IMR-90 (cell line): ENCODE measurements around the gene SQSTM1. TPM values are rescaled to one million over a fixed set of nuclear protein-coding genes. Genes with fewer than 3 reads are reported as not detected.
A peak's percentile ranks its signal among the peaks of the same experiment; 100 is the strongest.

Experiments
- ATAC-seq: fragments of 200-7000 bp; cut with Tn5 transposase; 2 replicates; pipeline ENCODE4 v1.9.1; 2020; ENCODE audit warnings: low read depth, mild to moderate bottlenecking, moderate library complexity
- BruUV-seq: library from RNA; stranded (reverse); fragments of 400-500 nt; replicated peaks from 2 replicates; lab custom pipeline; 2021; lab: Mats Ljungman, UMichigan
- CTCF ChIA-PET: fragments of 300-600 bp; formaldehyde crosslinking; extraction: SDS; loops from one replicate; lab custom pipeline; 2021; ENCODE audit warnings: antibody characterized with exemption; lab: Yijun Ruan, JAX
- POLR2A ChIA-PET: fragments of 300-600 bp; sonication (Branson Sonifier 250); formaldehyde crosslinking; loops from one replicate; lab custom pipeline; 2022; ENCODE audit warnings: antibody characterized with exemption; ENCODE audit not compliant: unreplicated experiment; lab: Charles Lee
- DNase-seq: peaks from one replicate; pipeline ENCODE4 v3.0.0; 2013
- H2AFZ ChIP-seq: replicated peaks from 2 replicates; pipeline ENCODE3; 2013; ENCODE audit warnings: low read length, mild to moderate bottlenecking; ENCODE audit not compliant: poor library complexity
- H2AK5ac ChIP-seq: 2 replicates; pipeline ENCODE4 v1.6.1; 2013; ENCODE audit warnings: low read depth, low read length, inconsistent platforms
- H2AK9ac ChIP-seq: replicated peaks from 2 replicates; pipeline ENCODE3; 2013; ENCODE audit warnings: mild to moderate bottlenecking, low read depth, low read length, moderate library complexity; ENCODE audit not compliant: poor library complexity
- H2BK120ac ChIP-seq: 2 replicates; pipeline ENCODE4 v1.6.1; 2013; ENCODE audit warnings: low read depth, low read length, inconsistent platforms
- H2BK15ac ChIP-seq: 3 replicates; pipeline ENCODE4 v1.6.1; 2013; ENCODE audit warnings: low read depth, low read length, inconsistent platforms
- H2BK20ac ChIP-seq: 2 replicates; pipeline ENCODE4 v1.6.1; 2013; ENCODE audit warnings: low read depth, mild to moderate bottlenecking, inconsistent platforms, low read length, moderate library complexity
- H2BK5ac ChIP-seq: 2 replicates; pipeline ENCODE4 v1.6.1; 2013; ENCODE audit warnings: mild to moderate bottlenecking, low read depth, low read length, inconsistent platforms; ENCODE audit not compliant: poor library complexity, severe bottlenecking
- H3K14ac ChIP-seq: replicated peaks from 2 replicates; pipeline ENCODE4 v1.6.1; 2013; ENCODE audit warnings: low read depth, low read length, inconsistent platforms
- H3K18ac ChIP-seq: 2 replicates; pipeline ENCODE4 v1.6.1; 2013; ENCODE audit warnings: low read depth, low read length, control low read depth
- H3K23ac ChIP-seq: 2 replicates; pipeline ENCODE4 v1.6.1; 2013; ENCODE audit warnings: low read depth, low read length, inconsistent platforms
- H3K27ac ChIP-seq: 2 replicates; pipeline ENCODE4 v1.5.1; 2013; ENCODE audit warnings: mild to moderate bottlenecking, control low read depth, low read length; ENCODE audit not compliant: insufficient read depth
- H3K27me3 ChIP-seq: 2 replicates; pipeline ENCODE4 v1.6.1; 2013; ENCODE audit warnings: low read length; ENCODE audit not compliant: control insufficient read depth, insufficient read depth
- H3K36me3 ChIP-seq: 2 replicates; pipeline ENCODE4 v1.6.1; 2013; ENCODE audit warnings: low read length, mixed read lengths; ENCODE audit not compliant: control insufficient read depth, insufficient read depth
- H3K4ac ChIP-seq: 2 replicates; pipeline ENCODE4 v1.6.1; 2013; ENCODE audit warnings: low read depth, low read length, inconsistent platforms
- H3K4me1 ChIP-seq: 2 replicates; pipeline ENCODE4 v1.6.1; 2013; ENCODE audit warnings: low read length, mixed read lengths; ENCODE audit not compliant: control insufficient read depth, insufficient read depth
- H3K4me2 ChIP-seq: 2 replicates; pipeline ENCODE4 v1.6.1; 2013; ENCODE audit warnings: low read depth, mild to moderate bottlenecking, control low read depth, low read length, moderate library complexity
- H3K4me3 ChIP-seq: 2 replicates; pipeline ENCODE4 v1.5.1; 2013; ENCODE audit warnings: low read depth, mild to moderate bottlenecking, control low read depth, low read length, moderate library complexity; ENCODE audit not compliant: insufficient read depth
- H3K56ac ChIP-seq: 2 replicates; pipeline ENCODE4 v1.6.1; 2013; ENCODE audit warnings: low read length, inconsistent platforms; ENCODE audit not compliant: insufficient read depth; ENCODE audit errors: extremely low read depth
- H3K79me1 ChIP-seq, 2 experiments: 2 replicates each; pipeline ENCODE4 v1.6.1; 2013; ENCODE audit warnings: low read length in 2 of 2, inconsistent platforms in 1 of 2, low read depth in 1 of 2
- H3K9ac ChIP-seq: 2 replicates; pipeline ENCODE4 v1.6.1; 2013; ENCODE audit warnings: low read depth, low read length, control low read depth
- H3K9me1 ChIP-seq: 2 replicates; pipeline ENCODE4 v1.6.1; 2013; ENCODE audit warnings: low read length, inconsistent platforms; ENCODE audit not compliant: insufficient read depth
- H3K9me3 ChIP-seq: 2 replicates; pipeline ENCODE4 v1.6.1; 2013; ENCODE audit warnings: low read length; ENCODE audit not compliant: control insufficient read depth, insufficient read depth
- H4K20me1 ChIP-seq: 2 replicates; pipeline ENCODE4 v1.6.1; 2013; ENCODE audit warnings: low read length, inconsistent platforms; ENCODE audit not compliant: insufficient read depth
- H4K5ac ChIP-seq: 2 replicates; pipeline ENCODE4 v1.6.1; 2013; ENCODE audit warnings: mild to moderate bottlenecking, low read depth, low read length, control low read depth
- H4K8ac ChIP-seq, 2 experiments: 2 replicates each; pipeline ENCODE4 v1.6.1; 2013; ENCODE audit warnings: low read depth in 2 of 2, low read length in 2 of 2, control low read depth in 1 of 2, inconsistent platforms in 1 of 2
- H4K91ac ChIP-seq: 2 replicates; pipeline ENCODE4 v1.6.1; 2013; ENCODE audit warnings: low read depth, low read length, inconsistent platforms; ENCODE audit not compliant: insufficient read depth
- BHLHE40 ChIP-seq: fragments of 150-350 bp; IDR thresholded peaks from 2 replicates; pipeline ENCODE4 v1.6.1; 2016; ENCODE audit warnings: mild to moderate bottlenecking, low read depth, low read length
- CHD1 ChIP-seq: IDR thresholded peaks from 2 replicates; pipeline ENCODE4 v1.6.1; 2012; ENCODE audit warnings: low read depth, low read length, improper control_type of control experiment
- FOS ChIP-seq: fragments of 150-350 bp; IDR thresholded peaks from 2 replicates; pipeline ENCODE4 v1.6.1; 2016; ENCODE audit warnings: low read depth, low read length
- MAZ ChIP-seq: IDR thresholded peaks from 2 replicates; pipeline ENCODE4 v1.6.1; 2012; ENCODE audit warnings: low read depth, mild to moderate bottlenecking, low read length, improper control_type of control experiment, moderate library complexity, borderline replicate concordance
- MXI1 ChIP-seq: IDR thresholded peaks from 2 replicates; pipeline ENCODE4 v1.6.1; 2012; ENCODE audit warnings: low read depth, mild to moderate bottlenecking, low read length, moderate library complexity, borderline replicate concordance
- NFE2L2 ChIP-seq: fragments of 150-350 bp; IDR thresholded peaks from 2 replicates; pipeline ENCODE4 v1.6.1; 2016; ENCODE audit warnings: low read depth, mild to moderate bottlenecking, low read length
- POLR2A ChIP-seq: IDR thresholded peaks from 2 replicates; pipeline ENCODE4 v1.6.1; 2012; ENCODE audit warnings: mild to moderate bottlenecking, low read depth, low read length
- RAD21 ChIP-seq: IDR thresholded peaks from 2 replicates; pipeline ENCODE4 v1.6.1; 2012; ENCODE audit warnings: low read length, improper control_type of control experiment
- RCOR1 ChIP-seq: IDR thresholded peaks from 2 replicates; pipeline ENCODE4 v1.6.1; 2012; ENCODE audit warnings: mild to moderate bottlenecking, low read length, improper control_type of control experiment; ENCODE audit not compliant: insufficient replicate concordance
- RFX5 ChIP-seq: IDR thresholded peaks from 2 replicates; pipeline ENCODE4 v1.8.0; 2012; ENCODE audit warnings: low read depth, mild to moderate bottlenecking, low read length, moderate library complexity
- SMC3 ChIP-seq: fragments of 150-350 bp; IDR thresholded peaks from 2 replicates; pipeline ENCODE4 v1.6.1; 2016; ENCODE audit warnings: low read depth, mild to moderate bottlenecking, antibody characterized with exemption, low read length, moderate library complexity
- USF2 ChIP-seq: fragments of 150-350 bp; IDR thresholded peaks from 2 replicates; pipeline ENCODE4 v1.6.1; 2017; ENCODE audit warnings: mild to moderate bottlenecking, antibody characterized with exemption, low read length, low read depth
- WGBS, 2 experiments: methylation state at CpG; one replicate each; pipeline versions ENCODE4 v1.1.5 to v1.1.7; 2013; ENCODE audit warnings: missing lambda C conversion rate in 2 of 2; ENCODE audit not compliant: insufficient read length in 1 of 2; ENCODE audit errors: extremely low coverage in 2 of 2; 5-methylcytosine and 5-hydroxymethylcytosine counted together
- dilution Hi-C: fragments of 300-500 bp; cut with HindIII; formaldehyde crosslinking; loops from one replicate; pipeline ENCODE4 v1.14.3; 2018; ENCODE audit warnings: low sequenced_read_pairs; ENCODE audit not compliant: unreplicated experiment
- in situ Hi-C: fragments of 300-500 bp; cut with MboI; formaldehyde crosslinking; loops from 3 replicates; pipeline ENCODE4 v1.14.3; 2019; ENCODE audit warnings: low sequenced_read_pairs, inconsistent platforms, mixed read lengths
- intact Hi-C: fragments of 100-400 bp; cut with micrococcal nuclease; formaldehyde crosslinking; loops from 2 replicates; pipeline ENCODE4 v1.10.0; 2022
- polyA plus RNA-seq, 3 experiments: library from polyadenylated mRNA; depleted of rRNA; stranded (reverse); fragments of >200 nt; gene quantifications; 2 replicates each; pipeline ENCODE4 v1.2.3, GENCODE V29; 2012; ENCODE audit warnings: low replicate concordance in 1 of 3
- total RNA-seq: library from RNA; depleted of rRNA; stranded (reverse); fragments of >200 nt; gene quantifications from 2 replicates; pipeline ENCODE4 v1.2.3, GENCODE V29; 2012
- TF ChIP-seq, protein P1 (sequence below): fragments of 150-350 bp; IDR thresholded peaks from 2 replicates; pipeline ENCODE4 v1.6.1; 2016; ENCODE audit warnings: low read depth, mild to moderate bottlenecking, low read length, moderate library complexity, borderline replicate concordance

SQSTM1 gene
- total and polyA plus RNA-seq, 2 of the 4 experiments (the other 2 are of a cell fraction) = 152 to 184 TPM

GRCh38 chr5:179798771-179799643 is 21.7 kb upstream of the SQSTM1 start (continued):
- no peak for TF ChIP-seq MAZ
- no peak for TF ChIP-seq POLR2A

DNA sequence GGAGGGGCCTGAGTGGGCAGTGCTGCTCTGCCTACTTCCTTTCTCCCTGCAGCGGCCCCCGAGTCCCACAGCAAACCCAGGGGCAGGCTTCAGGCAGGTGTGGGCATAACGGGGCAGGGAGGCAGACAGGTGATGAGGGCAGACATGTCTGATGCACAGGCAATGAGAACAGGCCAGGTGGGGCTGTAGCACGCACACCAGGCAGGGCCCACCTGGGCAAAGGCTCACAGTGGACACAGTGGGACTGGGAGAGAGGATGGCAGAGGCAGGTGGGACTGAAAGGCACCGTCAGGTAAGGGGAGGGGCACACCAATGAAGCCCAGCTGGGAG is 21.1 kb upstream of the SQSTM1 start:
- 0 out of 2 replicates have a peak, but pooled peaks cover 2% of the 10 kb centered on the region for H3K9me1 ChIP-seq
- H2BK15ac ChIP-seq = no peak overlapping the region
- TF ChIP-seq RFX5 = no peak
- TF ChIP-seq FOS = no peak
- TF ChIP-seq BHLHE40 = no peak
- no peak for TF ChIP-seq POLR2A
- TF ChIP-seq RCOR1 = no peak
- no peak for TF ChIP-seq CHD1
- no peak for TF ChIP-seq RAD21
- TF ChIP-seq USF2 = no peak
- TF ChIP-seq MAZ = no peak
- TF ChIP-seq, protein P1, sequence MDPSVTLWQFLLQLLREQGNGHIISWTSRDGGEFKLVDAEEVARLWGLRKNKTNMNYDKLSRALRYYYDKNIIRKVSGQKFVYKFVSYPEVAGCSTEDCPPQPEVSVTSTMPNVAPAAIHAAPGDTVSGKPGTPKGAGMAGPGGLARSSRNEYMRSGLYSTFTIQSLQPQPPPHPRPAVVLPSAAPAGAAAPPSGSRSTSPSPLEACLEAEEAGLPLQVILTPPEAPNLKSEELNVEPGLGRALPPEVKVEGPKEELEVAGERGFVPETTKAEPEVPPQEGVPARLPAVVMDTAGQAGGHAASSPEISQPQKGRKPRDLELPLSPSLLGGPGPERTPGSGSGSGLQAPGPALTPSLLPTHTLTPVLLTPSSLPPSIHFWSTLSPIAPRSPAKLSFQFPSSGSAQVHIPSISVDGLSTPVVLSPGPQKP = no peak
- TF ChIP-seq MXI1 = no peak
- no peak for TF ChIP-seq NFE2L2
- no peak for TF ChIP-seq SMC3

More for the DNA sequence above, 21.1 kb upstream of the SQSTM1 start:
- Histone ChIP-seq H2BK120ac (no peak overlapping the region), H3K18ac (no peak overlapping the region), H3K79me1 (peaks cover 20 to 47% of the 10 kb centered on the region in 2 experiments), H4K8ac (no peak overlapping the region), H3K23ac (no peak overlapping the region), H3K4ac (no peak overlapping the region), H2BK20ac (no peak overlapping the region), H2AFZ (no peak overlapping the region), H3K4me2 (no peak overlapping the region), H4K91ac (no peak overlapping the region), H3K4me1 (peaks cover 20% of the 10 kb centered on the region), H4K5ac (no peak overlapping the region), H3K14ac (no peak overlapping the region), H2AK5ac (no peak overlapping the region), H3K4me3 (no peak overlapping the region), H3K27ac (no peak overlapping the region), H3K56ac (no peak overlapping the region), H2AK9ac (peak overlapping the region; percentile 36), H3K36me3 (peaks cover 51% of the 10 kb centered on the region), H3K9ac (no peak overlapping the region), H4K20me1 (peaks cover 42% of the 10 kb centered on the region), H2BK5ac (no peak overlapping the region), H3K9me3 (no peaks in the 10 kb centered on the region), H3K27me3 (no peaks in the 10 kb centered on the region)
- ChIA-PET CTCF (no interaction called here), POLR2A (no interaction called here)
- ATAC-seq = no peak
- DNase-seq = no peak
- intact Hi-C loops (no loop called here), dilution Hi-C loops (no loop called here), in situ Hi-C loops (no loop called here)
- WGBS, 2 experiments = 70% methylated on average over 2 of the region's 5 CpGs; no CpG with 5 or more reads in 1 of the 2 experiments
- no TSS peak for BruUV-seq
